Hematopoietic multipotent progenitor cell treated with erythropoietin and hydrocortisone succinate and interleukin-3 and kit ligand, for 15 days (in vitro differentiated cells): ENCODE results near the gene KIAA2012.

Experiments
- DNase-seq: peaks from one replicate; pipeline ENCODE4 v3.0.0-alpha.2; 2015; ENCODE audit warnings: low spot score

The KIAA2012 gene

DNA sequence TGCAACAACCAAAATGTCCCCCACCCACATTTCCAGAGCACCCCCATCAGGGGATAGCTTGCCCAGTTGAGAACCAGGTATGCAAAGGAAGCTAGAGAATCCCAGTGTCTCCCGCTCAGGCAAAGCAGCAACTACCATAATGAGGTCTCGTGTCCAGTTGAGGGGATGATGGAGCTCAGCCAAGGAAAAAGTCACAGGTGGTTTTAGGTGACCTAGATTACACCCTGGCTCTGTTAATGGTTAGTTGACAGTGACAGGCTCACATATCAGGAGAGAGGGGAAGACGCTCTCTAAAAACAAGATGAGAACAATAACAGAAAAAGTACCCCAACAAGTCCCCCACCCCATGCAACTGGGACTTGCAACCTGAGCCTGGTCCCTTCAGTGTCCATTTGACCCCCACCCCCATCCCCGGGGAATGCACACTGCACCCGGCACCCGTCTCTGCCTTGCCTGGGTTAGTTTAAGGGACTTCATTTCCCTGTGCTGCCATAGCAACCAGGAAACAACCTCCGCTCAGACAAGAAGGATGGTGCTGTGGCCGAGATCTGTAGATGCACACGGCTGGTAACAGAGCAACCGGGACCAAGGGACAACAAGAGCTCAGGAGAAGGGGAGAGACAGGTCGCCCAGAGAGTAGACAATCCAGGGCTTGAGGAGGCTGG lies at the start of gene KIAA2012:
KIAA2012 (plus strand) TSS at position 519 of the 665 bp plus-strand sequence. CDS start 373 bp downstream, outside the sequence.
- no peak for DNase-seq

DNA sequence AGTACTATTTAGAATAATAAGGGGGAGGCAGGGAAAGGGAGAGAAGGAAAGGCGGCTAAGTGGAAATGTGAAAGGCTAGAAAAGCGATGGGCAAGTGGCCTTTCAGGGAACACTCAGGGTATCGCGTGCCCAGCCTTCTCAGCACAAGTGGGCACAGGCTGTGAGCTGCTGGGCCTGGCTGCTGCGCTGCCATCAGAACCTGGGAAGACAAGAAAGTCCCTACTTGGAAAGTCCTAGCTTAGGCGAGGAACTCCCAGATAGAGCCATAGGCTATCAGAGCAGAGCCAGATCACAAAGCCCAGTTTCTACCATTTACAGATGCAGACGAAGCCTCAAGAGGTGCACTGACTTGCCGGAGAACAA lies 49.2 kb upstream of the KIAA2012 start:
- no peak for DNase-seq

DNA sequence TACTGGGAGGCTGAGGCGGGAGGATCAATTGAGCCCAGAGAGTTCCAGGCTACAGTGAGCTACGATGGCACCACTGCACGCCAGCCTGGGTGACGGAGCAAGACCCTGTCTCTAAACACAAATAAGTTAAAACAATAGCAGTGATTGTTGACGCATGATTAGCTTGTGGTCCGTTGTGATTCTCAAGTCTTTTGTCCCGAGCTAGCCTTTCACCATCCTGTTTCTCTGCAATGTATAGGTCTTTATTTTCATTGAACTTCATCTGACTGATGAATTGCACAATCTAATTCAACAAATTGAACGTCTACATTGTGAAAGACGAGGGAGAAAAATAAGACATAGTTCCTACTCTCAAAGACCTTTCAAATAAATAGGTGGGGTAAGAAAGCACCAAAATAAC lies 48.2 kb upstream of the KIAA2012 start:
- no peak for DNase-seq

DNA sequence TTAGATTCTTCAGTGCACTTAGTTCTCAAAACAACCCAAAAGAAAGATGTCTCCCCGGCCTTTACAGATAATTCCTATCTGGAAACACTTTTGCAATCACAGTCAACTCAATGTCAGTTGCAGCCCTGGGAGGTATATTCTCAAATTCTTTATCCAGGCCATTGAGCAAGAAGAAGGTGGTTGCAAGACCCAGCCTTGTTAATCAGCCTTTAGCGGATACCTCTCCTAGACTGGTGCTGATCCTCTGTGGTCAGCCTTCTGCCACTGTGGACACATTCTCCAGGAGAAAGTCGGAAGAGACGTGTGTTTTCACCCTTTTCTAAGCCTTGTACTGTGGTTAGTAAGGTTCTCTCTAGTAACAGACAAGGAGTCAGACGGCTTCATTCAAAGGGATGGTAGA lies 47.2 kb upstream of the KIAA2012 start:
- DNase-seq: no peak

DNA sequence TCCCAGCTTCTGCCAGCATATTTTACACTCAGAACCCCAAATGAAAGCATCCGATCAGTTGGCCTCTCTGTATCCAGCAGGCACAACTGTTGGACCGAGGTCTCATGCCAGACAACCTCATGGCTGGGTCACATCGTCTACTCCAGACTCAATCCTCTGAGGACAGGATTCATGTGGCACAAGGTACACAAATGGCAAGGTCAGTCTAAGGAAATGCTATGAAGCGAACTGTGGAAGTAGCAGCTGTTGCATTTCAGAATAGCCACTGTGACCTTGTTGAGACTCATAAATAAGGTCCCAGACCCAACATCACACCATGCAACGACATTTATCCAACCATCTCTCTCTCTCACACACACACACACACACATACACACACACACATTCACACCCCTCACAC lies 46.5 kb upstream of the KIAA2012 start:
- no peak for DNase-seq

- no peak for DNase-seq
These were observed 42.4 kb upstream of the KIAA2012 start for GRCh38 chr2:202030691-202031090.

DNA sequence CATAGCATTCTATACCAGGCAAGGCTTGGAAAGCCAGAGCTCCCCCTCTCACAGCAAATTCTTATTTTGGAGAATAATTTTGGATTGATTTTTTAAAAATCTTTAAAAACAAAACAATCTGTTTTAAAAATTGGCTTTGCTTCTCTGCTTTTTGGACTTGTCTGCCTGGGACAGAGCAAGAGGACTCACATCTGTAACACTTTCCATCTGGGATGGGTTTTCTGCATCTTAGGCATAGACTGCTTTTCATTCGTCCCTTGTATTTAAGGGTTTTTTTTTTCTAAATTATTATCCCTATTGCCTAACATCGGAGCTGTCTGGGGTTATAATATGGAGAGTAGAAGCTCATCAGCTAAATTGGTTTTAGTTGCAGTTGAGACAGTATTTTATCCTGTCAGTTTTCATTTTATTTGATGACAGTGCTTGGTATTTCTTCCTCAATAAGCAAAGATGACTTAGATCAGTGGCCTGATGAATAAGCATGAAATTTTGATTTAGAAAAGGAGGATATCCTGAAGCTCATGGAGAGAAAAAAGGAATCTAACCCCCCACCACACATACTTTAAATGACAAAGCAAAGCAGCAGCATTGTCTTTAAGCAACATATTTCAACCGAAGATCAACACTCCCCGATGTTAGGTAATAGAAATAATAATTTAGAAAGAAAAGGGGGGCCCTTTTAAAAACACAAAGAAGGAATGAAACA lies 41.7 kb upstream of the KIAA2012 start:
- DNase-seq: no peak

GRCh38 chr2:202032846-202033316 lies 40.2 kb upstream of the KIAA2012 start:
- no peak for DNase-seq

- DNase-seq: peak; percentile 79
These were observed 39.5 kb upstream of the KIAA2012 start, which contains the start of gene FZD7 for GRCh38 chr2:202033317-202034248. Gene FZD7, plus strand, starts transcription at chr2:202033855. Its CDS starts 793 bp downstream, at chr2:202034648.

- DNase-seq: no peak
These were observed 38.6 kb upstream of the KIAA2012 start for GRCh38 chr2:202034249-202035088.

DNA sequence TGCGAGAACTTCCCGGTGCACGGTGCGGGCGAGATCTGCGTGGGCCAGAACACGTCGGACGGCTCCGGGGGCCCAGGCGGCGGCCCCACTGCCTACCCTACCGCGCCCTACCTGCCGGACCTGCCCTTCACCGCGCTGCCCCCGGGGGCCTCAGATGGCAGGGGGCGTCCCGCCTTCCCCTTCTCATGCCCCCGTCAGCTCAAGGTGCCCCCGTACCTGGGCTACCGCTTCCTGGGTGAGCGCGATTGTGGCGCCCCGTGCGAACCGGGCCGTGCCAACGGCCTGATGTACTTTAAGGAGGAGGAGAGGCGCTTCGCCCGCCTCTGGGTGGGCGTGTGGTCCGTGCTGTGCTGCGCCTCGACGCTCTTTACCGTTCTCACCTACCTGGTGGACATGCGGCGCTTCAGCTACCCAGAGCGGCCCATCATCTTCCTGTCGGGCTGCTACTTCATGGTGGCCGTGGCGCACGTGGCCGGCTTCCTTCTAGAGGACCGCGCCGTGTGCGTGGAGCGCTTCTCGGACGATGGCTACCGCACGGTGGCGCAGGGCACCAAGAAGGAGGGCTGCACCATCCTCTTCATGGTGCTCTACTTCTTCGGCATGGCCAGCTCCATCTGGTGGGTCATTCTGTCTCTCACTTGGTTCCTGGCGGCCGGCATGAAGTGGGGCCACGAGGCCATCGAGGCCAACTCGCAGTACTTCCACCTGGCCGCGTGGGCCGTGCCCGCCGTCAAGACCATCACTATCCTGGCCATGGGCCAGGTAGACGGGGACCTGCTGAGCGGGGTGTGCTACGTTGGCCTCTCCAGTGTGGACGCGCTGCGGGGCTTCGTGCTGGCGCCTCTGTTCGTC lies 37.7 kb upstream of the KIAA2012 start:
- no peak for DNase-seq

GRCh38 chr2:202035941-202036372 lies 37.1 kb upstream of the KIAA2012 start:
- DNase-seq: no peak

GRCh38 chr2:202036601-202037037 lies 36.4 kb upstream of the KIAA2012 start:
- no peak for DNase-seq

DNA sequence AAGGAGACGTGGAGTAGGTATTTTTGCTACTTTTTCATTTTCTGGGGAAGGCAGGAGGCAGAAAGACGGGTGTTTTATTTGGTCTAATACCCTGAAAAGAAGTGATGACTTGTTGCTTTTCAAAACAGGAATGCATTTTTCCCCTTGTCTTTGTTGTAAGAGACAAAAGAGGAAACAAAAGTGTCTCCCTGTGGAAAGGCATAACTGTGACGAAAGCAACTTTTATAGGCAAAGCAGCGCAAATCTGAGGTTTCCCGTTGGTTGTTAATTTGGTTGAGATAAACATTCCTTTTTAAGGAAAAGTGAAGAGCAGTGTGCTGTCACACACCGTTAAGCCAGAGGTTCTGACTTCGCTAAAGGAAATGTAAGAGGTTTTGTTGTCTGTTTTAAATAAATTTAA lies 36.0 kb upstream of the KIAA2012 start:
- no peak for DNase-seq

DNA sequence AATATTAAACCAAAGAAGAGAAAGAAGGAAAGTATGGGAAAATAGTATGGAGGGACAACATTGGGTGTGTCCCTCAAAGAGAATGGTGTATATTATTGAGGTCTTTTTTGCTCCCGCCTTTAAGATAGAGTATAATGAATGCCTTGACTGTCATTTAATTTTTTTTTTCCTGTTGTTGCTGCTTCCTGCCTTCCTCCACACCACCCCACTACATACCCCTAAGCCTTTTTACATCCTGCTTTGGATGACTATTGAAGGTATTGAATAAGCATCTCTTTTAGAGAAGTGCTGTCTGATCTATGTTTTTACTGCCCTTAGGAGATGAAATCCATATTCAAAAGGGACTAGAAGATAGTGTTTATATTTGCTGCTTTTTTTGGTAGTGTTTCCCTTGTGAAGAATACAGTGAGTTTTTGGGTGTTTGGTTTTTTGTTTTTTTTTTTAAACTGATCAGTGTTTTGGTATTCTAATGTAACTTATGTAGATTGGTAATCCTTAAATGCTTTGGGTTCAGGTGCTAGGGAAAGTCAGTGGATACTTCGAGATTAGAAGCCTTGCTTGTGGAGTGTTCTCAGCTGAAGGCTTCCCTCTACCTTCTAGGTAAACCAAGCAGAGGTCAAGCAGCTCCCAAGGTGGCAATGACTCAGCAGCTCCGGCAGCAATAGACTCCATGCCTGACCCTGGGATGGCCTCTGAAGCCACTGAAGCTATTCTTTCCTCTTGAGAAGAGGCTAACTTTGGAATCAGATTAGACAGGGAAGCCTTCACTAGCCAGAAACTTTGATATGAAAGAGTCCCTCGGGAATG lies 34.4 kb upstream of the KIAA2012 start:
- DNase-seq: no peak

DNA sequence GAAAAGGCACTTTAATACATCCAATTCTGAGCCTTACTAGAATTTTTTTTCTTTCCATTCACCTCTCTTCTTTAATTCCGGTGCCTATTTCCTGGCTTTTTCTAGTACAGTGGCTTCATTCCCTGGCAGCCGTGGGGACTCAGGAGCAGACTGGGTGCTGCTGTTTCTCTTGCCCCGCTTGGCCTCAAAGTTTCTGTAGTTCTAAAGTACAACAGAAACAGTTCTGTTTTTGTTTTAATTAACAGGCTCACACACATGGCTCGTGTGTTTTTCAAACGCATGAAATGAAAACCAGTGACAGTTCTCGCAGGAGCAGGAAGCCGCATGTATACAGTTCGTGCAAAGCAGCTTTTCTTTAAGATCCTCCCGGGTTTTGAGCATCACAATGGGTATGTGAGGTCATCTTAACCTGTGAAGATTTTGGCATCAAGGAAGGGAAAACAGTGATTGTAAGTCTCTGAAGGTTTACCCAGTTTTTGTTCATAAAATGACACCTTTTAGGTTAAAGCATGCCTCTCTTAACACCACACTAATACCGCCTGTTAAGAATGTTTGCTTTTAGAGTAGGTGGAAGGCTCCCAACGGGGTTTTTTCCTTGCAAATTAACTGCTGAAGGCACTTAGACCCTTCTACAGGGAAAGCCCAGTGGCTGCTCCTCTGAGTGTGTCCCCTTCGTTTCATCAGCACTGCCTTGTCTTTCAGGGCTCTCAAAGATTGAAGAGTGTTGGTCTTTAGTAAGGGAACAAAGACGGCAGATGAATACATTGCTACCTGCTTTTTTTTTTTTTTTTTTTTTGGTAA lies 33.6 kb upstream of the KIAA2012 start:
- no peak for DNase-seq

- no peak for DNase-seq
These were observed 32.8 kb upstream of the KIAA2012 start for GRCh38 chr2:202040079-202040844.

DNA sequence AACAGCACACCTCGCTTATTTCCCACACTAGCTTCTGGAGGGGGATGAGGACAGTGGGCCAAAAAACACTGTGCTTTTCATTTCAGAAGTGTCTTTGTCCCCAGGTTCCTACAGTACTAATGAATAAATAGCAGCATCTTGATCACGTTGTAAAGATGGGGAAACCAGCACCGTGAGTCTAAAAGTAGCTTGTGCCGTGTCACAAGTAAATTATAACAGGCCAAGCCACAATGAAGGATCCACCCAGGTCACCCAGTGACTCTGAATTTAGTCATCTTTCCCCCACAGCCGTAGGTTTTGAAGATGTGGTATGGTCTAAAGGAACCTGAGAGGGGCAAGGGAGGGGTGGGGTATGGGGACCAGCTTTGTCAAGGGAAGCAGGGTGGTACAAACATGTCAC lies 30.6 kb upstream of the KIAA2012 start:
- no peak for DNase-seq
